Stimulated activated CD4-positive, alpha-beta T cell treated with anti-CD3 and anti-CD28 coated beads, Interleukin-15, amount 100 ng/mL, for 1 hour (primary cell): Measurements from ENCODE around the gene PFKL.
"Not testable (repeated sequence)": the region's sequence is repeated elsewhere in the genome, so short reads cannot be mapped to it uniquely, and the experiment has no call there.

ENCODE experiments used
- DNase-seq, 2 donors: peaks; one replicate each; pipeline ENCODE4 v3.0.0-alpha.2; 2020; ENCODE audit warnings: low read depth in 1 of 2, low spot score in 1 of 2

PFKL gene

DNA sequence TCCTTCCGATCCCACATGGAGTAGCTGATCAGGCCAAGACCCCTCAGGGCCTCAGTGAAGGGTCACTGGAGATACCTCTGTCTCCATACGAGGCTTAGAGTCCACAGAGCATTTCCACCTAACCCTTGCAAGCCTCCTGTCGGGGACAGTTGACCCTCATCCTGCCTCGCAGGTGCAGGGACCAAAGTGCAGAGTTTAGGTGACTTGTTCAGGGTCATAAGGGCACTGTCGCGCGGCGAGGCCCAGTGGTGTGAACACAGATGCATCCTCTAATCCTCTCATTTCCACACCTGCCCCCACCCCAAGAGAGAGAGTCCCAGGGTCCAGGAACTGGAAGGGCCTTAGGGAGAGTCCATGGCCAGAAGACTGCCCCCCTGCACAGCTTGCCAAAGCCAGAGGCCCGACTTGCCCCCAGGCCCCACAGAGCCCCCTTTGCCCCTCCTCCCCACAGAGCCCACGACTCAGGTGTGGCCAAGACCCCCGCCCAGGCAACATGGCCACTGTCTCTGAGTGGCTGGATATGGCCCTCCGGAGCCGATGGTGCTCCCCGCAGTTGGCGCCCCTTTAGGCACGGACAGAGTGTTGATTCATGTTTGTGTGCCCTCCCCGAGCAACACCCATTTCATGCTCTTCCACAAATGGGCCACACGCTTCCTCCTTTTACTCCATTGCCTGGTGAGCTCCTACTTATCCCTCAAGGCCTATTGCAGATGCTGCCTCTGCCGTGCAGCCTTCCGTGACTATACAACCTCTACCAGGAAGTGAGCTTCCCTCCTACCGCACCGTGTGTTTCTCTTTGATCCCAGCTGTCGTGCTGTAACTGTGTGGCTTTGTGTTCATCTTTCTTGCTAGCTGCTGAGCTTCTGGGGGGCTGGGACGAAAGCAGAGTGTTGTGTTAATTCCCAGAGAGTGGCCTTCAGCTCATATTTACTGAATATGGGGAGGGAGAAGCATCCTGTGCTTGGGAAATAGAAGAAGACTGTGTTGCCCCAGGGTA is 55.2 kb downstream of the PFKL start:
- DNase-seq, result no peak

DNA sequence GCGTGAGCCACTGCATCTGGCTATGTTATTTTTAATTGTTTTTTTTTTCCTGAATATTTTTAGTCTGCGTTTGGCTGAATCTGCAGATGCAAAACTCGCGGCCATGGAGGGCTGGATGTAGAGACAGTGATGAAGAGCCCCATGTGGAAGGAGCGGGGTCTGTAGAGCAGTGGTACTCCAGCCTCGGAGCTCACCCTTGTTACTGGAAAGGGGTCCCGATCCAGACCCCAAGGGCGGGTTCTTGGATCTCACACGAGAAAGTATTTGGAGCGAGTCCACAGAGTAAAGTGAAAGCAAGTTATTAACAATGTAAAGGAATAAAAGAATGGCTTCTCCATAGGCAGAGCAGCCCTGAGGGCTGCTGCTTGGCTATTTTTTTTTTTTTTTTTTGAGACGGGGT is 56.3 kb downstream of the PFKL start:
- no peak for DNase-seq

DNA sequence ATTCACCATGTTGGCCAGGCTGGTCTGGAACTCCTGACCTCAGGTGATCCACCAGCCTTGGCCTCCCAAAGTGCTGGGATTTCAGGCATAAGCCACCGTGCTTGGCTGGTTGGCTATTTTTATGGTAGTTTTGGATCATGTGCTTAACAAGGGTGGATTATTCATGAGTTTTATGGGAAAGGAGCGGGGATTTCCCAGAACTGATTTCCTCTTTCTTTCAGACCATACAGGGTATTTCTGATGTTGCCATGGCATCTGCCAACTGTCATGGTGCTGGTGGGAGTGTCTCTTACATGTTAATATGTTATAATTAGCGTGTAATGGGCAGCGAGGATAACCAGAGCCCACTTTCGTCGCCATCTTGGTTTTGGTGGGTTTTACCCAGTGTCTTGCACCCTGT is 56.8 kb downstream of the PFKL start:
- DNase-seq, result no peak

DNA sequence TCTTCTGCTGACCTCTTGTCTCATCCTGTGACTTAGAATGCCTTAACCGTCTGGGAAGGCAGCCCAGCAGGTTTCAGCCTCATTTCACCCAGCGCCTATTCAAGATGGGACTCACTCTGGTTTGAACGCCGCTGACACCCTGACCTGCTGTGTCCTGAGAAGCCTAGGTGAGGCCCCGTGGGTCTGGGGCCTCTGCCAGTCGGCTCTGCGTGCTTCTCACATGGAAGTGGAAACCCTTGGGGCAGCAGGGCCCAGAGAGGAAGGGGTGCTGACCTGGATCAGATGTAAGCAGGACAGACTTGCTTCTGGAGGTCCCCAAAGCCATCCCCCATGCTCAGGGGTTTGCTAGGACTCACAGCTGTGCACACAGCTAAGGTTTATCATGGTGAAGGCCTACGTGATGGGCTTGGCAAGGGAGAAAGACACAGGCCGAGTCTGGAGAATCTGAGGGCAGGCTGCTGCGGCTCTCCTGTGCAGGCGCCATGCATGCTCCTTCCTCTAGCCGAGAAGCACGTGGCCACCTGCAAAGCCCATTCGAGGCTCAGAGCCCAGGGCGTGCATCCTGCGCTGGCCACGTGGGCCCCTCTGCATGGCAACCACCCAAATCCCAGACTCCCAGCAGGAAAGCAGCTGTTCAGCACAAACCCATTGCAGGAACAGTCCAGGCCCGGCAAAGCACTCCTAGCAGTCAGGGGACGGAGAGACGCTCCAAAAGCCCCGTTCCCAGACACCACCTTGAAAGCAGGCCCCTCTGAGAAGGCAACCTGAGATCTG is 57.4 kb downstream of the PFKL start:
- DNase-seq, result no peak

DNA sequence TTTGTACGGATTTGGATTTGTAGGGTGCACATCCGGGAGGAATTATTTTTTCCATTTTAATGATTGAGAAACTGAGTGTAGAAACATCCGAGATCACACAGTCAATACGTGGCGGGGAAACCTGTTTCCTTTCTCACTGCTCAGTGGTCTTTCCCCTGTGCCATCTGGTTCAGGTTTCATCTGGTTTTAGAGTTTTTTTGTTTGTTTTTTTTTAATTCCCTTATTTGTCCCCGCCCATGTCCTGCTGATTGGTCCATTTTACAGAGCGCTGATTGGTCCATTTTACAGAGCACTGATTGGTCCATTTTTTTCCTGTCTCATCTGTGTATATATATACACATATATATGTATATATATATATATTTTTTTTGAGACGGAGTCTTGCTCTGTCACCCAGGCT is 59.5 kb downstream of the PFKL start:
- no peak for DNase-seq

DNA sequence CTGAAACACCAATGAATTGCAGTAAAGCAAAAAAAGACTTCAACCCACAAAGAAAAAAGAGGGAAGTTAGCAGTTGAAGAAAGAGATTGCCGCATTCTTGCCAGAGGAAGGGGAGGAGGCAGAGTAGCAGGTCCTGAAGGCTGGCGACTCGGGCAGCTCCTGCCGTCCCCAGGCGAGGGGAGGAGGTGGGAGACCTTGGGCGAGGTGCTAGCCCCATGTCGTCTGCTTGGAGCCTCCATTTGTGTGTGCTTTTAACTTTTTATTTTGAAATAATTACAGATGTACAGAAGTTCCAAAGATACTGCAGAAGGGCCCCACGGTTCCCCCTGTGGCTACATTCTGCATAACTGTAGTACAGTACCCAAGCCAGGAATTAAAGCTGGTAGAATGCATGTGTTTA is 60.3 kb downstream of the PFKL start:
- DNase-seq, result no peak

DNA sequence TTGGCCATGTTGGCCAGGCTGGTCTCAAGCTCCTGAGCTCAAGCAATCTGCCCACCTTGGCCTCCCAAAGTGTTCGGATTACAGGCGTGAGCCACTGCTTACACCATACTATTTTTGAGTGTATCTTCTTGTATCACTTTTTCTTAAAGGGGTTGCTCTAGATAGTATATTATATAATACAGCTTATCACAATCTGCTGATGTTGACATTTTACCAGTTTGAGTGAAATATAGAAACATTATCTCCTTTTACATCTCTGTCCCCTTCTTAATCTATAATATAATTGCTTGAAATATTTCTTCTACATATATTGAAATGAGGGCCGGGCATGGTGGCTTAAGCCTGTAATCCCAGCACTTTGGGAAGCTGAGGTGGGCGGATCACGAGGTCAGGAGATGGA is 62.0 kb downstream of the PFKL start:
- not testable (repeated sequence) for DNase-seq

DNA sequence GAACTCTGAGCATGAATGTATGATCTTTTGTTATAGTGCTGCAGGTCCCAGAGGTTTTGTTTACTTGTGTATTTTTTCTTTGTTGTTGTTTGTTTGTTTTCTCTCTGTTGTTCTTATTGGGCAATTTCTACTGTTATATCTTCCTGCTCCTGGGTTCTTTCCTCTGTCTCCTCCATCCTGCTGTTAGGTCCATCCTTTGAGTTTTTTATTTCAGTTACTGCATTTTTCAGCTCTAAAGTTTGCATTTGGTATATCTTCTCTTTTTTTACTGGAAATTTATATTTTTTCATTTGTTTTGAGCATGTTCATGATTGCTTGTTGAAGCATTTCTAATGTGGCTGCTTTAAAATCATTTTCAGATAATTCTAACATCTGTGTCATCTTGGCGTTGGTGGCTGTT is 63.4 kb downstream of the PFKL start:
- DNase-seq, result no peak

DNA sequence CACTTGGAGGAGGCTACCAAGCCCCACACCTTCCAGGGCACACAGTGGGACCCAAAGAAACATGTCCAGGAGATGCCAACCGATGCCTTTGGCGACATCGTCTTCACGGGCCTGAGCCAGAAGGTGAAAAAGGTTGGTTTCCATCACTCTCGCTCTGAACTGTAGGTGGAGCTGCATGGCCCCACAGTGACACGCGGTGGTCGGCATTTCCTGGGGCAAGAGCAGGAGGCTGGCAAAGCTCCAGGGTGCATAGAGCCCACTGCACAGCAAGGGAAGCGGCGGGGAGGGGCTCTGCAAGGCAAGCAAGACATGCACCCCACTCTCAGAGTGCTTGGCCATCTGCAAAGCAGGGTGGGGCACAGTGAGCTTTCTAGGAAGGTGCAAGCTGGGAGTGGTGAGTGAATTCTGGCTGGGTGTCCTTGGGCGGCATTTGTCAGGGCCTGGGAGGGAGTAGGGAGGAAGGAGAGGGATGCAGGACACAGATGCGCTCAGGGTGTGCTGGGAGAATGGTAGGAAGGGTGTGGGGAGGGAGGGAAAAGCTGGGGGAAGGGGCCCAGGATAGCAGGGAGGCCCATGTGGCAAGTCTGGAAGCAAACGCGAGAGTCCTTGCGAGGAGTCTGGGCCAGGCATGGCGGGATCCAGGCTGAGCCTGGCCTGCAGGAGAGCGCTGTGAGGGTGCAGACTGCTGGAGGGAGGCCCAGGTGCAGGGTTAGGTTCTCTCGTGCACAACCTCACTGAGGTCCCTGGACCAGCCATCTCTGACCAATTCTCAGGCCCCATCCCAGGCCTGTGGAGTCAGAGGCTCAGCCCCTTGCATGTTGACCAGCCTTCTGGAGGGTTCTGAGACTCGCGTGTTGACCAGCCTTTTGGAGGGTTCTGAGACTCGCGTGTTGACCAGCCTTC is 64.5 kb downstream of the PFKL start:
- no peak for DNase-seq

DNA sequence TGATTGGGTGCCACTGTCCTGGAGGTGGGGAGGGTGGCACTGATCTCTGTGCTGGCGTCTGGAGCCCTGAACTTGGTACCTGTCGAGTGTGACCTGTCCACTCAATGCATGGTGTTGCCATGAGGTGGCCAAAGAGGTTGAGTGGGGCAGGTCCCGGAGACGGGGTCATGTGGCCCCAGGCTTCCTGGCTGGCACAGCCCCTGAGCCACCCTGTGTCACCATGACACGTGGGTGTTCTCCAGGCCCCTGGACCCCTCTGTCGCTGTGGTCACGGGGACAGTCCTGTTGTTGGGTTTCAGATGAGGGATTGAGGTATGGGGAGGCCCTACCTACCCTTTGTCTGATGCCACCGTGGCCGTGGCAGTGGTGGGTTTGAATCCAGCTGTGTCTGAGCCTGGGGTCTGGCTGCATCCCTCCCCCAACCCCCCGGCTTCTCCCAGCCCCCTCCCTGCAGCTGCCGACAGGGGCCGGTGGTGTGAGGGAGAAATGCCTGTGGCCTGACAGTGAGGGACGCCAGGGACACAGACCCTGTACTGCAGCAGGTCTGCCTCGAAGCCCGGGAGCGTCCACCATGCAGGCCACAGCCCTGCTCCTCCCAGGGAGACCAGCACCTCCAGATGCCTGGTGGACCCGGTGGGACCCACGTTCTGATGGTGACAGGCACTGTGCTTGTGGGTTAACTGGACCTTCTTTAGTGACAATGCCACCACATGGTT is 65.6 kb downstream of the PFKL start:
- no peak for DNase-seq

DNA sequence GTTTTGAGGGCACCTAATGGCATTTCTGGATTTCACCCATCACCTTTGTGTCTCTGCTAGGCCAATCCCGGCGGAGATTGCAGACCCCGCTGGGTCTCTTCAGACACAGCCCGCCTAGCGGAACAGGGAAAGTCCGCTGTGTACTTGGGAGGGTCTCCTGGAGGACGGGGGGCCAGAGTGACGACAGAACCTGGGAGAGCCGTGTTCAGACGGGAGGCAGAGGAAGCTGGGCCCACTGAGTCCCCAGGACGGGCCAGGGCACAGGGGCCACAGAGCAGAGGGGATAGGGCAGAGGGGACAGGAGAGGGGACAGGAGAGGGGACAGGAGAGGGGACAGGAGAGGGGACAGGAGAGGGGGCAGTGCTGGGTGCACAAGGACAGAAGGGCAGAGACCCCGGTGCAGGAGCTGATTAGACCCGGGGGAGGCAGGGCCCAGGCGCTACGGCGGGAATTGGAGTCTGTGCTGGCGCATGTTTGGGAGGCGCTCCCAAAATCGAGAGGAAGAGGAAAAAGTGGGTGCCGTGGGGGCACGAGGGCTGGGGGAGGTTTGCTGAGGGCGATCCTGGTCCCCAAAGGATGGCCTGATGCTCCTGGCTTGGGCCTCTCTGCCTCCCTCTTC is 66.2 kb downstream of the PFKL start:
- DNase-seq, result no peak

DNA sequence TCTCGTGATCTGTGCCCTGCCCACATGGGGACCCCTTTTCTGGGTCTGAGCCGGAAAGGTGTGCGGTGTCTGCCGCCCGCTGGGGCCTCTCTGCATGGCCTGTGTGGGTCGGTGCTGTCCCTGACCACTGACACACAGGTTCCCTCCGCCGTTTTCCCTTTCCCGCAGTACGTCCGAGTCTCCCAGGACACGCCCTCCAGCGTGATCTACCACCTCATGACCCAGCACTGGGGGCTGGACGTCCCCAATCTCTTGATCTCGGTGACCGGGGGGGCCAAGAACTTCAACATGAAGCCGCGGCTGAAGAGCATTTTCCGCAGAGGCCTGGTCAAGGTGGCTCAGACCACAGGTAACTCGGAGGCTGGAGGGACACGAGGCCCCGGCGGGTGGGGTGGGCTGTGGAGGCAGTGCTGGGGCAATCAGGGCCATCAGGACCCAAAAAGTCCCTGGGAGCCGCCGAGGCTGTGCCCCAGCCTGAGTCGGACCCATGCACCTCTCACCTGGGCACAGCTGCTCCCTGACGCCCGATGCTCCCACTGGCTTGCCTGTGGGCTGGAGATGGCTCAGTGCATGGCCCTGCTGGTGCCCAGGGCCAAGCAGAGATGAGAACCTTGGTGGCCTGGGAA is 66.8 kb downstream of the PFKL start:
- no peak for DNase-seq

DNA sequence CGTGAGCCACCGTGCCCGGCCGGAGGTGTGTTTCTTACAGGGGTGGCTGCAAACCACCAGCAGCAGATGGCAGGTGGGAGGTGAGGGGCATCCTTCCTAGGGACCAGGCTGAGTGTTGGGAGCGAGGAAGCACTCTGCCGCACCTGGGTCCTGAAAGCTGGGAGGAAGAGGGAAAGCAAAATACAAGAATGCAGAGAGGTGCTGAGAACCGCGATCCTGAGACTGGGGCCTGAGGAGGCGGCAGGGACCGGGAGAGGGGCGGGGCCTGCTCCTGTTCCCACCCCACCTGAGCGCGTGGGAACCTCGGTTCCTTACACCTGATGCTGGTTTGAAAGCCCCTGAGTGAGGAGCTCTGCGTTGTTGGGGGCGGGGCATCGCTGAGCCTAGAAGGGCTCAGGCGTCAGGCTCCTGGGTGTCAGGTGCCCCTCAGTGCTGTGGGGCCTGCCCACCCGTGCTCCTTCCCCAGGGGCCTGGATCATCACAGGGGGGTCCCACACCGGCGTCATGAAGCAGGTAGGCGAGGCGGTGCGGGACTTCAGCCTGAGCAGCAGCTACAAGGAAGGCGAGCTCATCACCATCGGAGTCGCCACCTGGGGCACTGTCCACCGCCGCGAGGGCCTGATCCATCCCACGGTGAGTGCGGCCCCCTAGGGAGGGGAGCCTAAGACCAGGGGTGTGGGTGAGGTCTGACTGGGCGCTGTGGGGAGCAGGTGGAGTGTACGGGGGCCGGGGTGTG is 69.0 kb downstream of the PFKL start:
- DNase-seq, result no peak

DNA sequence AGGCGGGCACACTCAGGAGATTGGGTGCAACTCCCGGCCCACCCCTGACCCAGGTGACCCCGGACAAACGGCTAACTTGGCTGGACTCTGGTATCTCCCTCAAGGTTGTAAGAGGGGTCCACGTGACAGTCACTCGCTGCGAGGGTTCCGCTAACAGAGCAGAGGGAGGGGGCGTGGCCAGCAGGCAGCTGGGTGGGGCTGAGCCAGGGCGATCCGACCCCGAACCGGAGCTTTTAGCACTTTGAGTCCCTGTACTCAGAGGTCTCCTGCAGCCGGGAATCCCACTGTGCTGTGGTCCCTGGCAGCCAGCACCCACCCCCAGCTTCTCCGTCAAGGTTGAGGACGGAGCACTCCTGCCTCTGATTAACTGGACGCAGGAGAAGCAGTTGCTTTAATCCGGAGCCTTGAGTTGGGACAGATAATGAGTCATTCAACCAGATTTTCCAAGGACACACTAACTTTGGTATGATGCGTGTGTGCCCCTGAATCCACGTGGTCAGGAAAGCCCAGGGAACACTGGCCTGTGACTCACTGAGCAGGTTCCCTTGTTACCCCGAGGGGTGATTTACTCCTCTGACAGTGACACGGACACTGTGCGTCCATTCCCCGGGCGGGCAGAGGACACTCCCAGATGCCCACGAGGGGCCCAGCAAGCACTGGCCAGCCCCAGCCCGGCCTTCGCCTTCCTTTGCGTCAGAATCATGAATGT is 70.3 kb downstream of the PFKL start:
- DNase-seq, result no peak

DNA sequence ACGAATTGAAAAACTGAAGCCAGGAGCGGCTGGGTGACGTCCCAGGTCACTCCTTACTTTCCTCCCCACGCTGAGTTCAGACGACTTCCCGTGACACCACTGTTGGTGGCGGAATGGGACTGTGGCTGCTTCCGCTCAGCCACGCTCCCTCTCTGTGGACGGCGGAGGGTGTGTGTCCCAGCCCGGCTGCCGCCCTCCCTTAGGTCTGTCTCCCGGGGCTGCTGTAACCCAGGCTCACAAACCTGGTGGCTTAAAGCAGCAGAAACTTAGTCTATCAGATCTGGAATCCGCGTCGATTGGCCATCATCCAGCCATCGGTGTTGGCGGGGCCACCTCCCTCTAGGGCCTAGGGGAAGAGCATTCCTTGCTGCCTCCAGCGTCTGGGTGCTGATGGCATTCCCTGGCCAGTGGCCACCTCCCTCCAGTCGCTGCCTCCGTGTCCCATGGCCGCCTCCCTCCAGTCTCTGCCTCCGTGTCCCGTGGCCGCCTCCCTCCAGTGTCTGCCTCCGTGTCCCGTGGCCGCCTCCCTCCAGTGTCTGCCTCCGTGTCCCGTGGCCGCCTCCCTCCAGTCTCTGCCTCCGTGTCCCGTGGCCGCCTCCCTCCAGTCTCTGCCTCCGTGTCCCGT is 71.0 kb downstream of the PFKL start:
- no peak for DNase-seq

DNA sequence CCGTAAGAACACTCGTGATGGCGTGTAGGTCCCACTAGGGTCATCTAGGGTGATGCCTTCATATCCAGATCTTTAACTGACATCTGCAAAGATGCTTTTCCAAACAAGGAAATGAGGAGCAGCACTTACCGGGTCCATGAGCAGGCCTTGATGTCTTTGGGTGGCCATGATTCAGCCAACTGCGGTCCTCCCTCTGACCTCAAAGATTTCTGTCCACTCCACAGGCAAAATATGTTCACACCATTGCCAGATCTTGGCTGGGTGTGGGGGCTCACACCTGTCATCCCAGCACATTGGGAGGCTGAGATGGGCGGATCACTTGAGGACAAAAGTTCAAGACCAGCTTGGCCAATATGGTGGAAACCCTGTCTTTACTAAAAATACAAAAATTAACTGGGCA is 71.7 kb downstream of the PFKL start:
- no peak for DNase-seq

DNA sequence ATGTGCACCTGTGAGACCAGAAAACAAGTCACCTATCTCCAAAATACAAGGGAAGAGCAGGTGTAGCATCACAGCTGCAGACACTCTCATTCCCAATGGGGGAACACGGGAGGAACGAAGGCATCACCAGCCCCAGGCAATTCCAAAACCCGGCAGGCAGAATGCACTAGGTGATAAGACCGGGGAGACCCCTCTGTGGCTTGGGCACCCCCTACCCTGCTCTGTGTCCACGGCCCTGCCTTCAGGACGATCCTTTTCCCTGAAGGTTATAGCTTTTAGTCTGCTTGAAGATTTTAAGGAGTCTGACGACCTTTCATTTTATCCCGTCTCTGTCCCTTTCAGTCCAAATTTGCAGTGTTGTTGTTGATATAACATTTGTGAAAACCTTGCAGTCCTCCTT is 72.8 kb downstream of the PFKL start:
- no peak for DNase-seq
